GM23338 (cell line): ENCODE data around the gene RHEBL1.

Experiments used
- CREB1 ChIP-seq: fragments of 250-450 bp; sonication (Bioruptor Pico); IDR thresholded peaks from 2 replicates; pipeline ENCODE4 v1.5.0; 2020; ENCODE audit warnings: low read depth, mild to moderate bottlenecking, moderate library complexity
- EZH2 ChIP-seq: fragments of 200-600 bp; sonication (generic); IDR thresholded peaks from one replicate; pipeline ENCODE4 v1.8.0; 2017; ENCODE audit warnings: antibody characterized with exemption, mild to moderate bottlenecking, low read depth; ENCODE audit not compliant: unreplicated experiment
- EZH2phosphoT487 ChIP-seq: fragments of 200-600 bp; sonication (generic); IDR thresholded peaks from one replicate; pipeline ENCODE4 v1.8.1; 2018; ENCODE audit warnings: antibody characterized with exemption; ENCODE audit not compliant: unreplicated experiment
- JUNB ChIP-seq: IDR thresholded peaks from one replicate; pipeline ENCODE4 v1.6.1; 2016; ENCODE audit warnings: antibody characterized with exemption; ENCODE audit not compliant: unreplicated experiment
- NANOG ChIP-seq: IDR thresholded peaks from 2 replicates; pipeline ENCODE4 v1.6.1; 2016; ENCODE audit warnings: antibody characterized with exemption, borderline replicate concordance
- POLR2AphosphoS5 ChIP-seq: IDR thresholded peaks from 2 replicates; pipeline ENCODE4 v1.6.1; 2016; ENCODE audit warnings: antibody characterized with exemption, low read depth
- STAT1 ChIP-seq: IDR thresholded peaks from one replicate; pipeline ENCODE4 v1.6.1; 2016; ENCODE audit warnings: antibody characterized with exemption; ENCODE audit not compliant: unreplicated experiment
- ZNF114 ChIP-seq: fragments of 250-450 bp; sonication (Bioruptor Pico); IDR thresholded peaks from 2 replicates; pipeline ENCODE4 v1.5.0; 2020; ENCODE audit warnings: mild to moderate bottlenecking, moderate library complexity
- ZNF331 ChIP-seq: fragments of 250-450 bp; sonication (Bioruptor Pico); IDR thresholded peaks from 2 replicates; pipeline ENCODE4 v1.5.0; 2020; ENCODE audit warnings: low read depth, mild to moderate bottlenecking, moderate library complexity
- TF ChIP-seq, protein P1 (sequence below), 2 experiments: fragments of 200-600 bp in 1 of 2; sonication (generic) in 1 of 2; conservative IDR thresholded peaks; 2 replicates each; pipeline versions ENCODE4 v1.5.1 to v1.6.1; 2016 to 2017; ENCODE audit warnings: antibody characterized with exemption in 2 of 2, low read depth in 2 of 2, mild to moderate bottlenecking in 2 of 2, moderate library complexity in 1 of 2
- TF ChIP-seq, protein P2 (sequence below): IDR thresholded peaks from one replicate; pipeline ENCODE4 v1.6.1; 2018; ENCODE audit warnings: antibody characterized with exemption; ENCODE audit not compliant: unreplicated experiment
- TF ChIP-seq, protein P3 (sequence below): IDR thresholded peaks from 2 replicates; pipeline ENCODE4 v1.6.1; 2016; ENCODE audit warnings: antibody characterized with exemption

DNA sequence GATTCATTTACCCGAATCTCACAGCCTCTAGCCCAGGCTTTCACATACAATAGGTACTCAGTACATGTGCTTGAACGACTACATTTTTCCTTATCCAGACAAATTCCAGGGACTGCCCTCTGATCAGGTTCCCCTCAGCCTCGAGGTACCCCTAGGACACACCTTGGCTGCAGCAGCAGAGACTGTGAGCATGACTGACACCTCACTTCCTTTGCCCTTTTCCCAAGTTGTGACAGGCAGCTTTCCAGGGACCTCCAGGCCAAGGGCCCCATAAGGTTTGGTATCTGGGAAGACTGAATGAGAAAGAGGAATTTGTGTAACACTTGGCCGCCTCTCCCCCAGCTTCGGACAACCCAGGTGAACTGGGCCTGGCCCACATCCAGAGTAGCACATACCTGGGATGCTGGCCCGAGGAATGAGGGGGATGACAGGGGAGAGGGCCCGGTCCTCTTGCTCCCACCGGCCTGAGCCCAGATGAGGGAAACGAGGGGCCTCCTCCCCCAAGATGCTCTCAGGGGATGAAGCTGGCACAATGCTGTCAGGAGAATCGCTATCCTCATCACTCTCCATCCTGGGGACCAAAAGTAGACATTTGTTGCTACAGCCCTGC is 41.0 kb downstream of the RHEBL1 start:
- TF ChIP-seq EZH2 (no peak), POLR2AphosphoS5 (no peak), NANOG (no peak), STAT1 (no peak), ZNF114 (CRISPR knock-in tag) (no peak), JUNB (no peak), EZH2phosphoT487 (no peak), CREB1 (CRISPR knock-in tag) (no peak), ZNF331 (CRISPR knock-in tag) (no peak)
- TF ChIP-seq, protein P1, sequence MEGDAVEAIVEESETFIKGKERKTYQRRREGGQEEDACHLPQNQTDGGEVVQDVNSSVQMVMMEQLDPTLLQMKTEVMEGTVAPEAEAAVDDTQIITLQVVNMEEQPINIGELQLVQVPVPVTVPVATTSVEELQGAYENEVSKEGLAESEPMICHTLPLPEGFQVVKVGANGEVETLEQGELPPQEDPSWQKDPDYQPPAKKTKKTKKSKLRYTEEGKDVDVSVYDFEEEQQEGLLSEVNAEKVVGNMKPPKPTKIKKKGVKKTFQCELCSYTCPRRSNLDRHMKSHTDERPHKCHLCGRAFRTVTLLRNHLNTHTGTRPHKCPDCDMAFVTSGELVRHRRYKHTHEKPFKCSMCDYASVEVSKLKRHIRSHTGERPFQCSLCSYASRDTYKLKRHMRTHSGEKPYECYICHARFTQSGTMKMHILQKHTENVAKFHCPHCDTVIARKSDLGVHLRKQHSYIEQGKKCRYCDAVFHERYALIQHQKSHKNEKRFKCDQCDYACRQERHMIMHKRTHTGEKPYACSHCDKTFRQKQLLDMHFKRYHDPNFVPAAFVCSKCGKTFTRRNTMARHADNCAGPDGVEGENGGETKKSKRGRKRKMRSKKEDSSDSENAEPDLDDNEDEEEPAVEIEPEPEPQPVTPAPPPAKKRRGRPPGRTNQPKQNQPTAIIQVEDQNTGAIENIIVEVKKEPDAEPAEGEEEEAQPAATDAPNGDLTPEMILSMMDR (conservative IDR thresholded peaks at IDR 0.05; ENCODE audit: low read depth in 2 of 2) = no peak
- TF ChIP-seq, protein P2, sequence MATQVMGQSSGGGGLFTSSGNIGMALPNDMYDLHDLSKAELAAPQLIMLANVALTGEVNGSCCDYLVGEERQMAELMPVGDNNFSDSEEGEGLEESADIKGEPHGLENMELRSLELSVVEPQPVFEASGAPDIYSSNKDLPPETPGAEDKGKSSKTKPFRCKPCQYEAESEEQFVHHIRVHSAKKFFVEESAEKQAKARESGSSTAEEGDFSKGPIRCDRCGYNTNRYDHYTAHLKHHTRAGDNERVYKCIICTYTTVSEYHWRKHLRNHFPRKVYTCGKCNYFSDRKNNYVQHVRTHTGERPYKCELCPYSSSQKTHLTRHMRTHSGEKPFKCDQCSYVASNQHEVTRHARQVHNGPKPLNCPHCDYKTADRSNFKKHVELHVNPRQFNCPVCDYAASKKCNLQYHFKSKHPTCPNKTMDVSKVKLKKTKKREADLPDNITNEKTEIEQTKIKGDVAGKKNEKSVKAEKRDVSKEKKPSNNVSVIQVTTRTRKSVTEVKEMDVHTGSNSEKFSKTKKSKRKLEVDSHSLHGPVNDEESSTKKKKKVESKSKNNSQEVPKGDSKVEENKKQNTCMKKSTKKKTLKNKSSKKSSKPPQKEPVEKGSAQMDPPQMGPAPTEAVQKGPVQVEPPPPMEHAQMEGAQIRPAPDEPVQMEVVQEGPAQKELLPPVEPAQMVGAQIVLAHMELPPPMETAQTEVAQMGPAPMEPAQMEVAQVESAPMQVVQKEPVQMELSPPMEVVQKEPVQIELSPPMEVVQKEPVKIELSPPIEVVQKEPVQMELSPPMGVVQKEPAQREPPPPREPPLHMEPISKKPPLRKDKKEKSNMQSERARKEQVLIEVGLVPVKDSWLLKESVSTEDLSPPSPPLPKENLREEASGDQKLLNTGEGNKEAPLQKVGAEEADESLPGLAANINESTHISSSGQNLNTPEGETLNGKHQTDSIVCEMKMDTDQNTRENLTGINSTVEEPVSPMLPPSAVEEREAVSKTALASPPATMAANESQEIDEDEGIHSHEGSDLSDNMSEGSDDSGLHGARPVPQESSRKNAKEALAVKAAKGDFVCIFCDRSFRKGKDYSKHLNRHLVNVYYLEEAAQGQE = no peak
- TF ChIP-seq, protein P3, sequence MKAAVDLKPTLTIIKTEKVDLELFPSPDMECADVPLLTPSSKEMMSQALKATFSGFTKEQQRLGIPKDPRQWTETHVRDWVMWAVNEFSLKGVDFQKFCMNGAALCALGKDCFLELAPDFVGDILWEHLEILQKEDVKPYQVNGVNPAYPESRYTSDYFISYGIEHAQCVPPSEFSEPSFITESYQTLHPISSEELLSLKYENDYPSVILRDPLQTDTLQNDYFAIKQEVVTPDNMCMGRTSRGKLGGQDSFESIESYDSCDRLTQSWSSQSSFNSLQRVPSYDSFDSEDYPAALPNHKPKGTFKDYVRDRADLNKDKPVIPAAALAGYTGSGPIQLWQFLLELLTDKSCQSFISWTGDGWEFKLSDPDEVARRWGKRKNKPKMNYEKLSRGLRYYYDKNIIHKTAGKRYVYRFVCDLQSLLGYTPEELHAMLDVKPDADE = no peak
